Hepatocyte (in vitro differentiated cells): ENCODE measurements around the gene DENND4C.

Source experiments
- EZH2 ChIP-seq: fragments of 200-600 bp; sonication (generic); IDR thresholded peaks from 2 replicates; pipeline ENCODE4 v1.6.1; 2016; ENCODE audit warnings: antibody characterized with exemption, mild to moderate bottlenecking, borderline replicate concordance
- TF ChIP-seq, protein P1 (sequence below): fragments of 200-600 bp; sonication (generic); IDR thresholded peaks from 2 replicates; pipeline ENCODE4 v1.5.1; 2016; ENCODE audit warnings: antibody characterized with exemption, mild to moderate bottlenecking; ENCODE audit not compliant: poor library complexity

DNA sequence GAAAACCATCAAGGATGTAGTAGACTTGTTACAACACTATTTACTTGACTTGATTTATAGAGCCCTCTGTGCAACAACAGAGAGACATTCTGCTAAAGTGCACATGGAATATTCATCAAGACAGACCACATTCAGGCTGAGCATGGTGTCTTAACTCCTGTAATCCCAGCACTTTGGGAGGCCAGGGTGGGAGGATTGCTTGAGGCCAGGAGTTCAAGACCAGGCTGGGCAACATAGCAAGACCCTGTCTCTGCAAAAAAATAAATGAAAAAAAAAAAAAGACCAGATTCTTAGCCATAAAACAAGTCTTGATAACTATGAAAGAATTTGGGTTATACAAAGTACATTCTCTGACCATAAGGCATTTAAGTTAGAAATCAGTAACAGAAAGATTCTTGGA is 25.3 kb downstream of the DENND4C start:
- TF ChIP-seq, protein P1, sequence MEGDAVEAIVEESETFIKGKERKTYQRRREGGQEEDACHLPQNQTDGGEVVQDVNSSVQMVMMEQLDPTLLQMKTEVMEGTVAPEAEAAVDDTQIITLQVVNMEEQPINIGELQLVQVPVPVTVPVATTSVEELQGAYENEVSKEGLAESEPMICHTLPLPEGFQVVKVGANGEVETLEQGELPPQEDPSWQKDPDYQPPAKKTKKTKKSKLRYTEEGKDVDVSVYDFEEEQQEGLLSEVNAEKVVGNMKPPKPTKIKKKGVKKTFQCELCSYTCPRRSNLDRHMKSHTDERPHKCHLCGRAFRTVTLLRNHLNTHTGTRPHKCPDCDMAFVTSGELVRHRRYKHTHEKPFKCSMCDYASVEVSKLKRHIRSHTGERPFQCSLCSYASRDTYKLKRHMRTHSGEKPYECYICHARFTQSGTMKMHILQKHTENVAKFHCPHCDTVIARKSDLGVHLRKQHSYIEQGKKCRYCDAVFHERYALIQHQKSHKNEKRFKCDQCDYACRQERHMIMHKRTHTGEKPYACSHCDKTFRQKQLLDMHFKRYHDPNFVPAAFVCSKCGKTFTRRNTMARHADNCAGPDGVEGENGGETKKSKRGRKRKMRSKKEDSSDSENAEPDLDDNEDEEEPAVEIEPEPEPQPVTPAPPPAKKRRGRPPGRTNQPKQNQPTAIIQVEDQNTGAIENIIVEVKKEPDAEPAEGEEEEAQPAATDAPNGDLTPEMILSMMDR = no peak
- no peak for TF ChIP-seq EZH2
